Lower leg skin (tissue), 3 donors: ENCODE data around the gene ANKRD33B.

Source experiments
- CTCF ChIP-seq, 3 donors: fragments of 450-650 bp; IDR thresholded peaks; one replicate each; pipeline ENCODE4 v1.5.1; 2016; ENCODE audit warnings: antibody characterized with exemption in 3 of 3, mild to moderate bottlenecking in 3 of 3, moderate library complexity in 2 of 3
- POLR2A ChIP-seq, 2 donors: fragments of 450-650 bp; IDR thresholded peaks; one replicate each; pipeline ENCODE4 v1.6.1; 2016 to 2017; ENCODE audit warnings: antibody characterized with exemption in 2 of 2, mild to moderate bottlenecking in 1 of 2, moderate library complexity in 1 of 2

- no peak for TF ChIP-seq CTCF (IDR thresholded peaks at IDR 0.05)
- no peak for TF ChIP-seq POLR2A (IDR thresholded peaks at IDR 0.05)
Measured at GRCh38 chr5:10642367-10642766, 78.5 kb downstream of the ANKRD33B start.
